Smooth muscle cell (in vitro differentiated cells): ENCODE measurements around the gene GAS2L1. TPM values are rescaled to one million over a fixed set of nuclear protein-coding genes. Genes with fewer than 3 reads are reported as not detected.

Experiments
- DNase-seq: peaks from one replicate; lab custom pipeline; 2025; ENCODE audit not compliant: unreplicated experiment; lab: John Stamatoyannopoulos, UW
- H2AFZ ChIP-seq: fragments of 200-600 bp; sonication (generic); 2 replicates; pipeline ENCODE4 v1.6.0; 2016; ENCODE audit warnings: antibody characterized with exemption, low read depth, mild to moderate bottlenecking
- H3F3A ChIP-seq: fragments of 200-600 bp; sonication (generic); 2 replicates; pipeline ENCODE4 v1.6.0; 2017; ENCODE audit warnings: antibody characterized with exemption, low read depth
- H3K27ac ChIP-seq: fragments of 200-600 bp; sonication (generic); 2 replicates; pipeline ENCODE4 v1.5.1; 2016; ENCODE audit warnings: low read depth, mild to moderate bottlenecking
- H3K27me3 ChIP-seq: fragments of 200-600 bp; sonication (generic); 2 replicates; pipeline ENCODE4 v1.6.1; 2016; ENCODE audit warnings: low read depth, mild to moderate bottlenecking
- H3K36me3 ChIP-seq: fragments of 200-600 bp; sonication (generic); 2 replicates; pipeline ENCODE4 v1.5.1; 2016; ENCODE audit warnings: low read depth
- H3K4me1 ChIP-seq: fragments of 200-600 bp; sonication (generic); 2 replicates; pipeline ENCODE4 v1.5.1; 2016; ENCODE audit warnings: low read depth
- H3K4me2 ChIP-seq: fragments of 200-600 bp; sonication (generic); 2 replicates; pipeline ENCODE4 v1.6.0; 2016; ENCODE audit warnings: mild to moderate bottlenecking
- H3K4me3 ChIP-seq: fragments of 200-600 bp; sonication (generic); 2 replicates; pipeline ENCODE4 v1.5.1; 2016; ENCODE audit warnings: mild to moderate bottlenecking
- H3K79me2 ChIP-seq: fragments of 200-600 bp; sonication (generic); 2 replicates; pipeline ENCODE4 v1.6.0; 2016; ENCODE audit warnings: low read depth, mild to moderate bottlenecking
- H3K9ac ChIP-seq: fragments of 200-600 bp; sonication (generic); 2 replicates; pipeline ENCODE4 v1.6.0; 2016; ENCODE audit warnings: low read depth
- H3K9me3 ChIP-seq: fragments of 200-600 bp; sonication (generic); replicated peaks from 2 replicates; pipeline ENCODE4 v1.5.1; 2016; ENCODE audit warnings: low read depth
- H4K20me1 ChIP-seq: fragments of 200-600 bp; sonication (generic); 2 replicates; pipeline ENCODE4 v1.6.0; 2016; ENCODE audit warnings: low read depth
- WGBS: methylation state at CpG from one replicate; pipeline ENCODE4 v1.1.7; 2016; ENCODE audit warnings: low lambda C conversion rate; 5-methylcytosine and 5-hydroxymethylcytosine counted together
- polyA plus RNA-seq: library from polyadenylated mRNA; unstranded; fragments of >200 nt; fragmentation: Nextera tagmentation; extraction: Ambion mirVana; gene quantifications from 2 replicates; pipeline ENCODE4 v1.2.1, GENCODE V29; 2016
- total RNA-seq: library from RNA; depleted of rRNA; stranded (reverse); fragments of >200 nt; gene quantifications from 2 replicates; pipeline ENCODE4 v1.2.3, GENCODE V29; 2014
- TF ChIP-seq, protein P1 (sequence below): fragments of 200-600 bp; sonication (generic); IDR thresholded peaks from 2 replicates; pipeline ENCODE4 v1.5.1; 2017; ENCODE audit warnings: borderline replicate concordance, mild to moderate bottlenecking, antibody characterized with exemption; ENCODE audit not compliant: insufficient read depth, poor library complexity, severe bottlenecking

GAS2L1 gene
- total and polyA plus RNA-seq, 2 experiments from 2014 or later = 7.8 to 31.7 TPM

DNA sequence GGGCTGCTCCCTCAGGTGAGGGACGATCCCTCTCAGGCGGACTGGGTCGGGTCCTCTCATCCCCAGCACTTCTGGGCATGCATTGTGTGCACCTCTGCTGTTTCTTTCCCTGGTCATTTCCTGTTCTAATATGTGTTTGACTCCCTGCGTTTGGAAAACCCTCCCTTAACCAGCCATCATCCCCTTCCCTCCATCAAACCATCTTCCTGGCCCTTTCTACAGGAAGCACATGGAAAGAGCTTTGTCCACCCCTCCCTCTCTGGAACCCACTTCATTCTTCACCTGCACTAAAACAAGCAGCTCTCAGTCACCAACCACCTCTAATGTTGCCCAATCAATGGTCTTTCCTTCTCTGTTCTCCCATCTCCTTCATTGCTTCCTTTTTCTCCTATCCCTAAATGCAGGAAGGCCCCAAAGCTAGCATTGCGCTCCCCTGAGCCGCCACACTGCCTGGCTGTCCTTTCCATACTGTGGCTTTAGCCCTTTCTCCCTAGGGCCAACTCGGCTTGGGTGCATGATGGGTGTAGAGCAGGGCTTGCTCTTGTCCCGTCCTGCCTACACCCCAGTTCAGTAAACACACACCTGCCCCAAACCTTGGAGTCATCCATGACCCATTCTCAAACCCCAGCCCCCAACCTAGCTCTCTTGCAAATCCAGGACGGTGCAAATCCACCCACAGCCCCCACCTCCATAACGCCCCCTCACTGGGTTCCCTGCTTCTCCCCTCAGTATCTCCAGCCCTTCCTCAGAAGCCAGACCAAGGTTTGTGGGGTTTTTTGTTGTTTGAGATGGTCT, 5.4 kb upstream of the GAS2L1 start:
- no peaks in the 10 kb centered on the region for H3K9me3 ChIP-seq
- H3K36me3 ChIP-seq = peaks cover 15% of the 10 kb centered on the region
- TF ChIP-seq, protein P1, sequence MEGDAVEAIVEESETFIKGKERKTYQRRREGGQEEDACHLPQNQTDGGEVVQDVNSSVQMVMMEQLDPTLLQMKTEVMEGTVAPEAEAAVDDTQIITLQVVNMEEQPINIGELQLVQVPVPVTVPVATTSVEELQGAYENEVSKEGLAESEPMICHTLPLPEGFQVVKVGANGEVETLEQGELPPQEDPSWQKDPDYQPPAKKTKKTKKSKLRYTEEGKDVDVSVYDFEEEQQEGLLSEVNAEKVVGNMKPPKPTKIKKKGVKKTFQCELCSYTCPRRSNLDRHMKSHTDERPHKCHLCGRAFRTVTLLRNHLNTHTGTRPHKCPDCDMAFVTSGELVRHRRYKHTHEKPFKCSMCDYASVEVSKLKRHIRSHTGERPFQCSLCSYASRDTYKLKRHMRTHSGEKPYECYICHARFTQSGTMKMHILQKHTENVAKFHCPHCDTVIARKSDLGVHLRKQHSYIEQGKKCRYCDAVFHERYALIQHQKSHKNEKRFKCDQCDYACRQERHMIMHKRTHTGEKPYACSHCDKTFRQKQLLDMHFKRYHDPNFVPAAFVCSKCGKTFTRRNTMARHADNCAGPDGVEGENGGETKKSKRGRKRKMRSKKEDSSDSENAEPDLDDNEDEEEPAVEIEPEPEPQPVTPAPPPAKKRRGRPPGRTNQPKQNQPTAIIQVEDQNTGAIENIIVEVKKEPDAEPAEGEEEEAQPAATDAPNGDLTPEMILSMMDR = no peak
- 89% methylated on average over 10 of the region's 10 CpGs for WGBS
- H4K20me1 ChIP-seq = peaks cover 56% of the 10 kb centered on the region
- no peaks in the 10 kb centered on the region for H3K4me1 ChIP-seq
- DNase-seq = no peak
- H2AFZ ChIP-seq = no peak overlapping the region
- no peaks in the 10 kb centered on the region for H3K79me2 ChIP-seq
- no peaks in the 10 kb centered on the region for H3K27me3 ChIP-seq
- H3K27ac ChIP-seq = no peak overlapping the region
- H3K4me3 ChIP-seq = no peak overlapping the region
- H3K4me2 ChIP-seq = no peak overlapping the region
- peaks cover 48% of the 10 kb centered on the region for H3F3A ChIP-seq
- no peak overlapping the region for H3K9ac ChIP-seq

DNA sequence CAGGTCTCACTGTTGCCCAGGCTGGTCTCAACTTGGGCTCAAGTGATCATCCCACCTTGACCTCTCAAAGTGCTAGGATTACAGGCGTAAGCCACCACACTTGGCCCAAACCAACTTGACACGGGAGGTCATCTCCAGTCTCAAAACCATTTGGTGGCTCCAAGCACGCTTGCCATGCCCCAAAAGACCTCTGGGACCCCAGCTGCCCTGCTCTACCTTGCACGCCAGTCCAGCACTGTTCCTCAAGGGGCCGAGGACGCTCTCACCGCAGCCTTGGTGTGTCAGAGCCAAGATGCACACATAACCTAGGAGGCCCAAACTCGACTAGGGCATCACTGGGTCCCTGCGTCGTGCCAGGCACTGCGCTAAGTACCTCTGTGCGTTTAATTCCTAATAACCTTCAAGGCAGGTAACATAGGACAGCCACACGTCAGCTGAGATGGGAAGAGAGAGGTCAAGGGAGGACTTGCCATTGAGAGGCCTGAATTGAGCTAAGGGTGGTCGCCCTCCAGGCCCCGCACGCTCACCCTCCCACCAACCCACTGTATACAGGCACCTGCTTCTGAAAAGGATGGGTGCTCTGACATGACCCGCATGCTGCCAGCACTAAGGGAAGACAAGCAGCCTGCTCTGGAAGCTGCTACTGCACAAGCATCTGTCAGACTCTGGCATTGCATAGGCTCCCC, 4.6 kb upstream of the GAS2L1 start:
- Histone ChIP-seq H3K27me3 (no peaks in the 10 kb centered on the region), H3F3A (peaks cover 39% of the 10 kb centered on the region), H3K79me2 (no peaks in the 10 kb centered on the region), H2AFZ (no peak overlapping the region), H3K4me2 (no peak overlapping the region), H3K9ac (no peak overlapping the region), H3K36me3 (peaks cover 10% of the 10 kb centered on the region), H3K9me3 (no peaks in the 10 kb centered on the region), H3K4me1 (no peaks in the 10 kb centered on the region), H4K20me1 (peaks cover 47% of the 10 kb centered on the region), H3K27ac (no peak overlapping the region), H3K4me3 (no peak overlapping the region)
- 96% methylated on average over 17 of the region's 17 CpGs for WGBS
- TF ChIP-seq, protein P1 = no peak
- no peak for DNase-seq

DNA sequence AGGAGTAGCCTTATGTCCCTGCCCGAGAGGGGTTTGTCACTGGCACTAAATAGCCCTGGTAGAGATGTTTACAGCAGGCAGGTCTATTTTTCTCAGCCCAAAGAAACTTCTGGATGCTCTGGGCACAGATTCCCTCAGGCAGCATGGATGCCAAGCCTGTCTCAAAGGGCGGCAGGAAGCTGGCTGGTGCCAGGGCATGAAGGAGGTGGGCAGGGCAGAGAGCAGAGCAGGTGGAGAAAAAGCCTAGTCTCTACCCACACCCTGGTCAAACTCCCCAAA, 4.1 kb upstream of the GAS2L1 start:
- peaks cover 4% of the 10 kb centered on the region for H3K79me2 ChIP-seq
- no peak overlapping the region for H3K27ac ChIP-seq
- H3K27me3 ChIP-seq = no peaks in the 10 kb centered on the region
- H4K20me1 ChIP-seq = peaks cover 42% of the 10 kb centered on the region
- H3F3A ChIP-seq = peaks cover 35% of the 10 kb centered on the region
- H3K36me3 ChIP-seq = peaks cover 5% of the 10 kb centered on the region
- no peak overlapping the region for H3K4me2 ChIP-seq
- peaks cover 2% of the 10 kb centered on the region for H3K4me1 ChIP-seq
- H2AFZ ChIP-seq = no peak overlapping the region
- TF ChIP-seq, protein P1 = no peak
- no peak for DNase-seq
- WGBS = 94% methylated on average over 2 of the region's 2 CpGs
- no peaks in the 10 kb centered on the region for H3K9me3 ChIP-seq
- no peak overlapping the region for H3K9ac ChIP-seq
- H3K4me3 ChIP-seq = no peak overlapping the region
